GM19324 (cell line): ENCODE results near the gene GPR107.

ENCODE experiments used
- ATAC-seq: cut with Tn5 transposase; IDR thresholded peaks from one replicate; pipeline ENCODE4 v1.9.1; 2021; ENCODE audit warnings: mild to moderate bottlenecking, moderate library complexity; ENCODE audit not compliant: unreplicated experiment, low FRiP score

GPR107 gene

GRCh38 chr9:130026583-130027340 is 26.9 kb upstream of the GPR107 start:
- no peak for ATAC-seq

- no peak for ATAC-seq
Measured at GRCh38 chr9:130027533-130028365, 26.0 kb upstream of the GPR107 start.

- no peak for ATAC-seq
Measured at GRCh38 chr9:130028493-130029222, 25.0 kb upstream of the GPR107 start.

GRCh38 chr9:130029223-130029973 is 24.3 kb upstream of the GPR107 start:
- no peak for ATAC-seq

GRCh38 chr9:130030651-130031127 is 23.0 kb upstream of the GPR107 start:
- no peak for ATAC-seq

- ATAC-seq, result no peak
Measured at GRCh38 chr9:130034570-130034969, 19.1 kb upstream of the GPR107 start.

- no peak for ATAC-seq
Measured at GRCh38 chr9:130036099-130036498, 17.6 kb upstream of the GPR107 start.

GRCh38 chr9:130039528-130040147 is 14.1 kb upstream of the GPR107 start:
- ATAC-seq, result no peak

- ATAC-seq, result no peak
Measured at GRCh38 chr9:130040984-130041647, 12.6 kb upstream of the GPR107 start.

GRCh38 chr9:130041648-130042405 is 11.9 kb upstream of the GPR107 start:
- ATAC-seq, result no peak

- ATAC-seq, result peak; percentile 1
Measured at GRCh38 chr9:130042406-130042884, 11.3 kb upstream of the GPR107 start.

GRCh38 chr9:130042885-130043653 is 10.6 kb upstream of the GPR107 start, which contains the start of gene FNBP1:
Gene FNBP1 (minus strand): TSS chr9:130043189. CDS start chr9:130042975, 214 bp downstream.
- peak; percentile 48 for ATAC-seq

GRCh38 chr9:130043654-130044623 is 9.8 kb upstream of the GPR107 start:
- no peak for ATAC-seq

- no peak for ATAC-seq
Measured at GRCh38 chr9:130045725-130046450, 7.8 kb upstream of the GPR107 start.

GRCh38 chr9:130049431-130050210 is 4.1 kb upstream of the GPR107 start:
- ATAC-seq, result no peak
